Fibroblast of villous mesenchyme (primary cell): ENCODE data around the gene PLAGL2. TPM values are rescaled to one million over a fixed set of nuclear protein-coding genes. Genes with fewer than 3 reads are reported as not detected.
"Not testable (repeated sequence)": the region's sequence is repeated elsewhere in the genome, so short reads cannot be mapped to it uniquely, and the experiment has no call there.

Source experiments
- DNase-seq: peaks from one replicate; pipeline ENCODE4 v3.0.0-alpha.2; 2010; ENCODE audit warnings: low read depth
- H3K4me3 ChIP-seq: 2 replicates; pipeline ENCODE4 v1.5.1; 2011; ENCODE audit warnings: low read depth, mild to moderate bottlenecking, low read length
- CTCF ChIP-seq: IDR thresholded peaks from 2 replicates; pipeline ENCODE4 v1.5.1; 2012; ENCODE audit warnings: low read depth, mild to moderate bottlenecking, low read length; ENCODE audit not compliant: insufficient read depth
- total RNA-seq: library from RNA; depleted of rRNA; stranded (reverse); fragments of >200 nt; gene quantifications from 2 replicates; pipeline ENCODE4 v1.2.3, GENCODE V29; 2012

Gene PLAGL2
- total RNA-seq, 1 donor: 4.3 TPM

GRCh38 chr20:32181606-32182005, 25.9 kb downstream of the PLAGL2 start:
- H3K4me3 ChIP-seq: no peak overlapping the region
- no peak for TF ChIP-seq CTCF
- no peak for DNase-seq

DNA sequence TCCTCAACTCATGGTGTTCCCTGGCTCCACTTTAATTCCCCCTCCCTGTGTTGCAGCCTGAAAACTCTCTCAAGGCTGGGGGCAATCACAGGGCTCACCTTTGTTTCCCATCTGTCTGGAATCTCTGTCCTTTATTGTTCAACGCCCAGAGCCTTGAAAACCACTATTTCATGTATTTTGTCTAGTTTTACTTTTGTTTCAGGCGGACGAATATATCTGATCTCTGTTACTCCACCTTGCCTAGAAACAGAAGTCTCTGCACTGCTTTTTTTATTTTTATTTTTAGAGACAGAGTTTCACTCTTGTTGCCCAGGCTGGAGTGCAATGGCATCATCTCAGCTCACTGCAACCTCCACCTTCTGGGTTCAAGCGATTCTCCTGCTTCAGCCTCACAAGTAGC, 27.6 kb downstream of the PLAGL2 start:
- no peak overlapping the region for H3K4me3 ChIP-seq
- DNase-seq: no peak
- TF ChIP-seq CTCF: no peak

- no peak overlapping the region for H3K4me3 ChIP-seq
- DNase-seq: no peak
- no peak for TF ChIP-seq CTCF
These were observed 28.0 kb downstream of the PLAGL2 start for GRCh38 chr20:32179515-32179914.

DNA sequence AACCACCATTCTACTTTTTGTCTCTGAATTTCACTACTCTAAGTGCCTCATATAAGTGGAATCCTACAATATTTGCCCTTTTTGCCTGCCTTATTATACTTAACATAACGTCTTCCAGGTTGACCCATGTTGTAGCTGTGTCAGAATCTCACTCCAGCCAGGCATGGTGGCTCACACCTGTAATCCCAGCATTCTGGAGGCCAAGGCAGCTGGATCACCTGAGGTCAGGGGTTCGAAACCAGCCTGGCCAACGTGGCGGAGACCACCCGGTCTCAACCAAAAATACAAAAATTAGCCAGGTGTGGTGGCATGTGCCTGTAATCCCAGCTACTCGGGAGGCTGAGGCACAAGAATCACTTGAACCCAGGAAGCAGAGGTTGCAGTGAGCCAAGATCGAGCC, 29.8 kb downstream of the PLAGL2 start:
- not testable (repeated sequence) for DNase-seq, H3K4me3 ChIP-seq

DNA sequence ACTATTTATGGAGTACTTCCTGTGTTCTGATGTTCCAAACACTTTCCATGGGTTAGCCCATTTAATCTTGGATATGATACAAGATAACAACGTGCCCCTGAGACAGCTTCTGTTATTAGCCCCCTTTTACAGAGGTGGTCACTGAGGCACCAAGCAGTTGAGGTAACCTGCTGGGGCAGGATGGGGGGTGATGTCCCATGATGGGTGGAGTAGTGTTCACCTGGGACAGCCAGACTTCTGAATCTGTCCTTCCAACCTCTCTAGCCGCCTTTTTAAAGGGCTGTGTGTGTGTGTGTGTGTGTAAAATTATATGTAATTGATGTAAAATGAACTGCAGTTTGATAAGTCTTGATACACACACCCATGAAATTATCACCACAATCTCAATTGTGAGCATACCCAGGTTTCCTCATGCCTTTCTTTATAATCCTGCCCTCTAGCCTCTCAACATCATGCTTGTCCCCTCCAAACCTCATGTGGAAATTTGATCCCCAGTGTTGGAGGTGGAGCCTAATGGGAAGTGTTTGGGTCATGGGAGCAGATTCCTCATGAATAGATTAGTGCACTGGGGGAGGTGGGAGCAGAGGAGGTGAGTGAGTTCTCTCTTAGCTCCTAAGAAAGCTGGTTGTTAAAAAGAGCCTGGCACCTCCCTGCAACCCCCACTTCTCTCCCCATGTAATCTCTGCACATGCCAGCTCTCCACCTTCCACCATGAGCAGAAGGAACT, 39.2 kb downstream of the PLAGL2 start:
- peak; percentile 63 for DNase-seq
- no peak overlapping the region for H3K4me3 ChIP-seq
- no peak for TF ChIP-seq CTCF

- H3K4me3 ChIP-seq: no peak overlapping the region
- no peak for DNase-seq
- TF ChIP-seq CTCF: no peak
These were observed 40.0 kb downstream of the PLAGL2 start for GRCh38 chr20:32167552-32167951.

- DNase-seq: no peak
- H3K4me3 ChIP-seq: no peak overlapping the region
- TF ChIP-seq CTCF: no peak
These were observed 41.6 kb downstream of the PLAGL2 start for GRCh38 chr20:32165836-32166545.
